Thyroid gland (tissue), 4 donors: Measurements from ENCODE around the gene KIDINS220. TPM values are rescaled to one million over a fixed set of nuclear protein-coding genes. Genes with fewer than 3 reads are reported as not detected.

ENCODE experiments used
- DNase-seq, 2 donors: peaks; one replicate each; pipeline ENCODE4 v3.0.0-alpha.2; 2019
- H3K27ac ChIP-seq, 3 donors: fragments of 200-600 bp; sonication (generic); 1 replicate in 2 of 3; 2 replicates in 1 of 3; pipeline ENCODE4 v1.5.1; 2016 to 2019; ENCODE audit warnings: mild to moderate bottlenecking in 1 of 3, moderate library complexity in 1 of 3
- H3K27me3 ChIP-seq: fragments of 200-600 bp; sonication (generic); one replicate; pipeline ENCODE4 v1.5.1; 2019
- H3K36me3 ChIP-seq, 2 donors: fragments of 200-600 bp; sonication (generic); one replicate each; pipeline ENCODE4 v1.5.1; 2016 to 2019
- H3K4me1 ChIP-seq, 2 donors: fragments of 200-600 bp; sonication (generic); one replicate each; pipeline ENCODE4 v1.5.1; 2017 to 2019
- H3K4me3 ChIP-seq, 3 donors: fragments of 200-600 bp; sonication (generic); replicated peaks in 1 of 3; 1 replicate in 2 of 3; 2 replicates in 1 of 3; pipeline ENCODE4 v1.5.1; 2016; ENCODE audit warnings: mild to moderate bottlenecking in 1 of 3
- H3K9me3 ChIP-seq: fragments of 200-600 bp; sonication (generic); one replicate; pipeline ENCODE4 v1.5.1; 2017
- CTCF ChIP-seq, 6 experiments: fragments of 200-600 bp in 3 of 6; fragments of 450-650 bp in 3 of 6; sonication (generic) in 3 of 6; IDR thresholded peaks; one replicate each; pipeline ENCODE4 v1.5.1; 2016 to 2019; ENCODE audit warnings: antibody characterized with exemption in 6 of 6, mild to moderate bottlenecking in 2 of 6, inconsistent platforms in 1 of 6, moderate library complexity in 1 of 6
- POLR2A ChIP-seq, 2 donors: fragments of 450-650 bp; IDR thresholded peaks; one replicate each; pipeline ENCODE4 v1.6.1; 2017; ENCODE audit warnings: antibody characterized with exemption in 2 of 2, mild to moderate bottlenecking in 2 of 2, moderate library complexity in 1 of 2
- whole genome bisulfite sequencing, 2 donors: methylation state at CpG; one replicate each; pipeline ENCODE4 v1.1.5; 2017; 5-methylcytosine and 5-hydroxymethylcytosine counted together
- intact Hi-C: fragments of 100-400 bp; cut with DNase I; formaldehyde crosslinking; loops from one replicate; pipeline ENCODE4 v1.15.1; 2023
- total RNA-seq, 4 donors: library from RNA; depleted of rRNA; stranded (reverse); fragments of >200 nt; gene quantifications; one replicate each; pipeline ENCODE4 v1.2.3, GENCODE V29; 2016

KIDINS220 gene
- total RNA-seq, 4 donors from 2014 or later = 74.0 to 140 (median 79.3) TPM

- H3K4me3 ChIP-seq = no peak overlapping the region
- no peak overlapping the region for H3K27ac ChIP-seq
- H3K27me3 ChIP-seq = no peaks in the 10 kb centered on the region
- peaks cover 0 to 4% of the 10 kb centered on the region in 2 donors for H3K36me3 ChIP-seq
- intact Hi-C loops = no loop called here
- no peak for TF ChIP-seq CTCF (IDR thresholded peaks at IDR 0.05)
- no peak for TF ChIP-seq POLR2A (IDR thresholded peaks at IDR 0.05)
- no peaks in the 10 kb centered on the region for H3K4me1 ChIP-seq
- 92 to 95% methylated on average over 7 of the region's 7 CpGs for WGBS, 2 donors
- no peaks in the 10 kb centered on the region for H3K9me3 ChIP-seq
- DNase-seq = no peak
Measured at GRCh38 chr2:8750221-8750620, 87.2 kb downstream of the KIDINS220 start.

GRCh38 chr2:8743261-8743660 lies 94.2 kb downstream of the KIDINS220 start:
- no peak for DNase-seq
- intact Hi-C loops = no loop called here

DNA sequence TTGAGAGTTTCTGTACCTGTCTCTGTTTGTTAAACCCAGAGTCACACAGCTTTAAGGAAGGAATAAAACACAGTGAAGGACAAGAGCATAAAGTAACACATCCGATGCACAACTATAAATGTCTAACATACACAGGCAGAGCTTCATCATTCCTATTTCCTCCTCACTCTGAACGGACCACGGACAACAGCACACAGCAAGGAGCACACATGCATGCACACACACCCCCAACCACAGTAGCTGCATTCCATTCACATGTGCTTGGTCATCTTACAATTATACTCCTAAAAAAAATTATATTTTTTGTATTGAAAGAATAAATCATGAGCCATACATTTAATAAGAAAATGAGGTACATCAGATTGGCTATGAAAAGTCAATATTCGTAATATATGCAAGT lies 97.3 kb downstream of the KIDINS220 start:
- peaks cover 5% of the 10 kb centered on the region in 2 donors for H3K36me3 ChIP-seq
- H3K4me3 ChIP-seq = no peak overlapping the region
- no peaks in the 10 kb centered on the region for H3K4me1 ChIP-seq
- no peaks in the 10 kb centered on the region for H3K9me3 ChIP-seq
- intact Hi-C loops = no loop called here
- H3K27ac ChIP-seq = no peak overlapping the region
- no peak for TF ChIP-seq CTCF (IDR thresholded peaks at IDR 0.05)
- no peak for TF ChIP-seq POLR2A (IDR thresholded peaks at IDR 0.05)
- no peak for DNase-seq
- H3K27me3 ChIP-seq = no peaks in the 10 kb centered on the region
- 92% methylated on average over 4 of the region's 4 CpGs for WGBS, 2 donors

More at GRCh38 chr2:8743261-8743660, 94.2 kb downstream of the KIDINS220 start:
- no peaks in the 10 kb centered on the region for H3K27me3 ChIP-seq
- no peak overlapping the region for H3K4me3 ChIP-seq
- H3K27ac ChIP-seq = no peak overlapping the region
- H3K36me3 ChIP-seq = peaks cover 0 to 5% of the 10 kb centered on the region in 2 donors
- no peaks in the 10 kb centered on the region for H3K9me3 ChIP-seq
- H3K4me1 ChIP-seq = no peaks in the 10 kb centered on the region
- TF ChIP-seq POLR2A (IDR thresholded peaks at IDR 0.05) (no peak), CTCF (IDR thresholded peaks at IDR 0.05) (no peak)
- WGBS, 2 donors = 90 to 91% methylated on average over 6 of the region's 6 CpGs

DNA sequence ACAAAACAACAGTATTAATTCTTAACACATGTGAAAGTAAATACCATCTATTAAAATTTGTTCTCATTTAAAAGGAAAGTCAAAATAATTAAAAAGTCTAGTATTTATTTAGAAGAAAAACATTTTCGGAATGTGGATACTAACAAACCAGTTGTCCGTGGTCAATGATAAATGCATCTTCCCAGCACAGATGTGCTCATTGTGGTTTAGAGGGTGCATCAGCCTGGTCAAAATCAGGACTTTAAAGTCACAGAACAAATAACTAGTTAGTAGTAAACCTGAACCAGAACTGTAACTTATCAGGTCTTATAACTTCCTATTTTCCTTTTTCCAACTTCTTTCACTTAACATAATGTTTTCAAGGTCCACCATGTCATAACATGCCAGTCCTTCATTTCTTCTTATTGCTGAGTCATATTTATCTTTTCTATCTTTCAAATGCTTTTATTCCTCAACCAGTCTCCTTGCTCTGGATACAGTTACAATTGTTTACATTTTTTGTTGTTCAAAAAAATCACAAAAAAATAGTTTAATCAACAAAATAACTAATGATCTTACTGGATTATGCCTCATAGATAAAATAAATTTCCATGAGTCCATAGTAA lies 99.7 kb downstream of the KIDINS220 start:
- TF ChIP-seq CTCF (IDR thresholded peaks at IDR 0.05) (no peak), POLR2A (IDR thresholded peaks at IDR 0.05) (no peak)
- peaks cover 17 to 20% of the 10 kb centered on the region in 2 donors for H3K36me3 ChIP-seq
- H3K4me1 ChIP-seq = no peaks in the 10 kb centered on the region
- DNase-seq = no peak
- H3K4me3 ChIP-seq = no peak overlapping the region
- H3K27ac ChIP-seq = no peak overlapping the region
- no peaks in the 10 kb centered on the region for H3K9me3 ChIP-seq
- intact Hi-C loops = no loop called here
- H3K27me3 ChIP-seq = no peaks in the 10 kb centered on the region
- WGBS, 2 donors = 95 to 96% methylated on average over 2 of the region's 2 CpGs

GRCh38 chr2:8732601-8733000 lies 104.8 kb downstream of the KIDINS220 start:
- Histone ChIP-seq H3K9me3 (no peaks in the 10 kb centered on the region), H3K27me3 (no peaks in the 10 kb centered on the region), H3K36me3 (peaks cover 43 to 44% of the 10 kb centered on the region in 2 donors), H3K4me3 (no peak overlapping the region), H3K27ac (no peak overlapping the region), H3K4me1 (no peaks in the 10 kb centered on the region)
- DNase-seq = no peak
- intact Hi-C loops = no loop called here
- WGBS, 2 donors = 96 to 97% methylated on average over 10 of the region's 10 CpGs
- TF ChIP-seq POLR2A (IDR thresholded peaks at IDR 0.05) (no peak), CTCF (IDR thresholded peaks at IDR 0.05) (no peak)
